Activated CD4-positive, alpha-beta T cell treated with anti-CD3 and anti-CD28 coated beads for 48 hours (primary cell): ENCODE measurements around the gene NTSR1.

Experiments
- DNase-seq: peaks from one replicate; pipeline ENCODE4 v3.0.0-alpha.2; 2020

The NTSR1 gene

DNA sequence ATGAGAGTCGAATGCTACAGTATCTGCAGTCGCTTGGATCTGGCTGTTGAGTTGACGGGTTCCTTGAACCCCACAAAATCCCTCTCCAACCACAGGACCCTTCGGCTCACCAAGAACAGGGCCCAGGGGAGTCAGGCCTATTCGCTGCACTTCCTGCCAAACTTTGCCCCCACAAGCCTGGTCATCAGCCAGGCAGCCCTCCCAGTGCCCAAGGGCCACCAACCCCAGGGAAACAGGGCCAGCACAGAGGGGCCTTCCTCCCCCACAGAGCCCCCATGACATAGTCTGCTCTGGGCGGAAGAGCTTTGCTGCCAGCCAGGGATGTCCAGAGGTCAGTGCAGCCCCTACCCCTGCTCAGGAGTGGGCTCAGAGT lies 53.1 kb downstream of the NTSR1 start:
- DNase-seq = no peak

DNA sequence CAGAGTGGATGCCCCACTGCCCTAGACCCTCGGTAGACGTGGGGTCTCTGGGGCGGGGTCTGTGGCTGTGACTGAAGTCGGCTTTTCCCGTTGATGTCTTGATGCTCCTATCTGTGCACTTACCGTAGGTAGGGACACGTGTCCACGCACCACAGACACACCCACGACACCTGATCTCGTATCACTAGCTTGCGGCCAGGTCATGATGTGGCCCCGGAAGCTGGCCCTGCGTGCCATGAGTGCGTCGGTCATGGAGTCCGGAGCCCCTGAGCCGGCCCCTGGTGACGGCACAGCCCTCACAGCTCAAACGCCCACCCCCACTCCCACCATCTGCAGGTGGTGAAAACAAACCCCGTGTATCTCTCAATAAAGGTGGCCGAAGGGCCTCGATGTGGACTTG lies 53.7 kb downstream of the NTSR1 start:
- DNase-seq = no peak

DNA sequence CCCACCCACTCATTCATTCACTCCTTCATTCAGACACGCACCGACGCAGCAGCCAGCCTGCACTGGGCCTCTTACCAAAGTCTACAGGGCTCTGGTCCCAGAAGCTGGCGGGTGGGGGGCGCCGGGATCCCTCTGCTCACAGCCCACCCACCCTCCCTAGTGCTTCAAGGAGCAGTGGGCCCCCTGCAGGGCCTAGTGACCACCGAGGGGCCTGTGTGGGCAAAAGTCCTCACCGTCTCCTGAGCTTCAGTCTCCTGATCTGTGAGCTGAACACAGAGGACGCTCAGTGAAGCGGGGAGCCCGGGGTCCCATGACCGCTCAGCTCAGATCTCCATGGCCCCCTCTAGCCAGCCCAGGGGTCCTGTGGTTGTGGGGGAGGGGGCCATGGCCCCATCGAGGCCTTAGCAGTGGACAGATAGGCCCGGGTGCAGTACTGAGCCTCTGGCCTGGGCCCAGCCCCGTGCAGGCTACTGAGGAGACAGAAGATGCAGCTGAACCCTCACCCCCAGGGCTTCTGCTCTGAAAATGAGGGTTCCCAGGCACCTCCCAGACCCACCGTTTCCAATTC lies 54.2 kb downstream of the NTSR1 start:
- DNase-seq = no peak

DNA sequence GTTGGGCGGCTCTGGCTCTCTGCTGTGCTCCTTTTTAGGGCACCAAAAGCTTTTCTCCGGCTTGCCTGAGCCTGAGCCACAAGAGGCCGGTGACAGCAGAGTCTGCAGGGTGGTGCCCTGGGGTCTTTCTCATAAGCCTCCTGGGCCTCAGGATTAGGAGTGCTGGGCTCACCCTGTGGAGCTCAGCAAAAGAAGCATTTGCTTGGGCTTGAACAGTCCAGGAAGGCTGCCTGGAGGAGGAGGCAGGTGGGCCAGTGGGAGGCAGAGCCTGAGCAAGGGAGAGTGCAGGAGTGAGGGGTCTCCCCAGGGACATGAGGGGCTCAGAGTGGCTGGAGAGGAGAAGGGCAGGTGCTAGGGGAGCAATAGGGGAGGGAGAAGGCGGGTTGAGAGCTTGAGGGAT lies 54.8 kb downstream of the NTSR1 start:
- DNase-seq = no peak

DNA sequence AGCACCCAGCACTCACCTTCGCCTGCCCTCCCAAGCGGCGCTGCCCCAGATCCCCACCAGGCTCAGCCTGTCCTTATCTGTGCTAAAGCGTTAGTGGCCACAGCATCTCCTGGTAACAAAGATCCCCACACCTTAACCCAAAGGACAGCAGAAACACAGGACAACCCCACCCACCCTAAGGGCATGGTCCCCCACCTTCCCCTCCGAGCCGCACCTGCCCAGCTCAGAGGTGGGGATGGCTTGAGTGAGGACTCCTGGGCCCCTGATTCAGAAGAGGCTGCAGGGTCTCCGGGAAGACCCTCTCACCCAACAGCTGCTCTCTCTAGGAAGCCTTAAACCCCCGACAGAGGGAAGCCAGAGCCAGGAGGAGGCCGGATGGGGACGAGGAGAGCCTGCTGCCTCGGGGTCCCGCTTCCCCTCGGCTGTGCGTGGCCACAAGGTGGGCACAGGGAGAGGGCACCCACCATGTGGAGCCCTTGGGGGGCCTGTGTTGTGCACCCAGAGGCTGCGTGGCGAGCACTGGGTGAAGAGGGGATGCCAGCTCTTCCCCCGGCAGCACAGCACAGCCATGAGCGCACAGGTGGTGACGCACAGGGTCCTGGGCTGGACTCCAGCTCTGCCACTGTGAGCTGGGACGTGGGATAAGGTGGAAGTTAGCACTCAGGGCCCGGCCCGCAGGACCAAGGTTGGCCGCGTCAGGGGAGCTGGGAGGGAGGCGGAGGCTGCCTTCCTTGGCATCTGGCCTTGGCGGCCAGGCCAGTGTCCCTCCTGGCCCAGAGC lies 55.7 kb downstream of the NTSR1 start:
- no peak for DNase-seq

DNA sequence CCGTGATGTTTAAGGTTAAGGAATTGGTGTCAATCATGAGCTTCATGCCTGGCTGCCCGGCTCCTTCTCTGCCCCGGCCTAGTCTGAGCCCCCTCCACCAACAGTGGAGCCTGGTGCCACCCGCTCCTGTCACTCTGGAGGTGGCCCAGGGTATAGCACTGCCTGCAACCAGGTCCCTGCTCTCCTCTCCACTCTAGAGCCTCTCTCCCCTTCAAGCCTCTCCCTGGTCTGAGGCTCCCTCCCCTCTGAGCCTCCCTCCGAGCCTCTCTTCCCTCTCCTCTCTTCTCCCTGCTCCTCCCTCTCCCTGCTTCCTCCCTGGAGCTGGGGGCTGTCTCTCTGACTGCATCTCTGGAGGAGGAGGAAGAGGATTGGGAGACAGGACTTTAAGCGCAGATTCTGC lies 56.4 kb downstream of the NTSR1 start:
- no peak for DNase-seq

DNA sequence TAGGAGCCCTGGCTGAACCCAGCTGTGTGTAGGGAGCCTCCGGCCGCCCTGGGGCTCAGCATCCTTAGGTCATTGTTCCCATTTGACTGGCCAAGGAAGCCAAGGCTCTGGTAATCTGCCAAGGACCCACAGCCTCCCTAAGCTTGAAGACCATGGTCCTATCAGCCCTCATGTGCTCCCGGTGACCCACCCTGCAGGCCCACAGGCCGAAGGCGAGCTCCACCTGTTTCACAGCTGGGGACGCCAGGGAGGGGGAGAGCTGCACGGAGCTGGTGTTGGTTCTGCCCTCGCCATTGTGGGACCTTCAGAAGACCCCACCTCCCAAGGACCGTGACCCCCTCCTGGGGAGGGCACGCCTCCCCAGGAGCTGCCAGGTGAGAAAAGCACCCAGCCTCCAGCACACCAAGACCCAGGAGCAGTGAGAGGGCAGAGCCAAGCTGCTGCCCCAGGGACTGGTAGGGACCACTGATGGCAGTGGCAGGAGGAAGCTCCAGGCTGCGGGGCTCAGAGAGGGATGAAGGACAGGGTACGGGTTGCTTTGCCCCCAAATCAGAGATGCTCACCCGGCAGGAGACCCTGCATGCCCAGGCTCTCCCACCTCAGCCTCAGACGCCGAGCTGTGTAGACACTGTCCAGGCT lies 56.9 kb downstream of the NTSR1 start:
- DNase-seq = no peak

DNA sequence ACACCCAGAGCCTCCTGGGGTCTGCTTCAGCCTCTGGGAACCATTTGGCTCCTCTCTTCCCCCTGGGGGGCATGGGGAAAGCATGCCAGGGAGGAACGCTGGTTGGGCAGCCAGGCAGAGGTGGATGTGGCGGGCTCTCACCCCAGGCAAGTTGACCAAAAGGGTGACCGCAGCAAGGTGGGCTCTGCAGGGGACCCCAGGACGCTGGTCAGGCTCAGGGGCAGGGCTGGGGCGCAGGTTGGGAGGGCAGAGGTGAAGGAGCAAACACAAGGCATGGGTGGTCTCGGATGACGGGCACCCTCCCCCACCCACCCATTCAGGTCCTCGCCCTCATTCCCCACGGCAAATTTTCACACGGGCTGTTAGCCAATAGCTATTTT lies 57.4 kb downstream of the NTSR1 start:
- no peak for DNase-seq

DNA sequence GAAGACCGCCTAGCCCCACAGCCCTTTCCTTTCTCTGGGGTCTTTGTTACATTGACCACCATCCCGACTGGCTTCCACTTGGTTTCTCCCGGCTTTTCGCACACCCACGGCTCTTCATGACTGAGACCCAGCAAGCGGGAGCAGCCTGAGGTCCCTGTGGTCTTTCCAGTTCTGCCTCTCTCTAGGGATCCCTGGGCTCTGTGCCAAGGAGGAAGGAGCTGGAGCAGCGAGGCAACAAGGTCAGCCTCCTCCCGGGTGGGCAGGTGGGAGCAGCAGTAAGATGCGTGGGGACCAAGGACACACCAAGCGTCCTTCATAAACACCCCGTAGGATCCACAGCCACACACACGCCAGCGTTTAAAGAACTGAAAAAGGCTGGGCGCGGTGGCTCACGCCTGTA lies 58.1 kb downstream of the NTSR1 start:
- no peak for DNase-seq

DNA sequence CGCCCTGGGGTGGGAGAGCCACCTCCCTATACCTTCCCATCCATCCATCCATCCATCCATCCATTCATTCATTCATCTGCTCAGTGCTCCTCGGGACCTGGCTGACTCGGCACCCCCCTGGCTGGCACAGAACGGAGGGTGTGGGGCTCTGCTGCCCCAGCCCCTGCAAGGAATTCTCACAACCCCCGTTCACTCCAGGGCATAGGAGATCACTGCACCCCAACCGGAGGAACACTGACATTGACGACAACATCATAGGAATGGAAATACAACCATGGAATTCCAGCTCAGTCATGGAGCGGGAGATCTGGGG lies 59.6 kb downstream of the NTSR1 start:
- no peak for DNase-seq

DNA sequence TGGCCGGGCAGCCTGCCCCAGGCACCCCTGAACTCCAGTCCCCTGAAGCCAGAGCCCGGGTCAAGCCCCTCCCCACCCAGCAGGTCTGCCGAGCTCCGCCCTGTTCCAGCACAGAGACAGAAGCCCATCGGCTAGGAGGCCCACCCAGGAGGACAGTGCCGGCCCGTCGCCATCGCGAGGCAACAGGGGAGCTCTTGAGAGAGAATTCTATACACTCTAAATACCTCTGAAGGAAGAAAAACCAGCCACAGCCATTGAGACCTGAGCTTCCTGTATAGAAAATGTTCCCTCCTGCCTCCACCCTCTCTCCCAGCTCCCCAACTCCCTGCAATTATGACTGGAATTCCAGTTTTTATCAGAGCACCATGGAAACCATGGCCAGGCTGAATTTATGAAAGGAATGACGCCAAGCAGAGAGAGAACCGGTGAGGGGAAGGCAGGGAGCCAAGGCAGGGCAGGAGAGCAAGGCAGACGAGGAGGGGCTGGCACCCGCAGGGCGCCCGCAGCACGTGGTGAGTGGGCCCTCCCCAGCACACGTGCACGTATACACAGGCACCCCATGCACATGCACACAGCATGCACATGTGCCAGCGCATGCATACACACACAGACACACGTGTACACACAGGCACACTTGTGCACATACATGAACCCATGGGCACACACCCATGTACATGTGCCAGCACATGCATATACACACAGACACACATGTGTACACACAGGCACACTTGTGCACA lies 60.1 kb downstream of the NTSR1 start:
- no peak for DNase-seq

DNA sequence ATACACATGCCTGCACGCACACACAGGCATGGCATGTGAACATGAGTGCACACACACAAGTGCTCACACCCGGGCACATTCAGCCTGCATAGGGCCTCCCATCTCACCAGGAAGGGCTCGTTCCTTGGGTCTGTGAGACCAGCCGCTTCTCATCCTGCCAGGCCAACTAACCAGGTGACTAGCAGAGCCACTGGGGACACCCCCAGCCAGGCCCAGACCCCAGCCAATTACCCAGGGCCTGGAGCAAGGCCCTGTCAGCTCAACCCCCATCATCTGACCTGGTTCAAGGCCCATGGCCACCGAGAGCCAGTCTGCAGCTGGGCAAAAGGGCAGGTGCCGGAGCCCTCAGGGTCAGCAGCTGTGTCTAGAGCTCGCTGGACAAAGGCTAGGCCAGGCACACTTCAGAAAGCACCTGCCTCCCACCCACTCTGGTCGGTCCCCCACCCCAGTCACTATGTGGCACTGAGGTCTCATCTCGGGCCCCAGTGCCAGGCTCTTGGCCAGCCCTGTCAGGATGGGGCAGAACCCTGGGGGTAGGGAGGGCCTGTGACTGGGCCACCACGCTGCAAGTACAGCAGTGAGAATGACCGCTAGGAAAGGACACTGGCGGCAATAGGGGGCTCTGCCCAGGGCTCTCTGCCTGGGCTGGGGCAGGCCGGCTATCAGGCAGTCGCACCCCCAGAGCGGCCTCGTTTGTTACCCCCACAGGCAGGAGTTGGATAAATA lies 60.9 kb downstream of the NTSR1 start:
- no peak for DNase-seq

DNA sequence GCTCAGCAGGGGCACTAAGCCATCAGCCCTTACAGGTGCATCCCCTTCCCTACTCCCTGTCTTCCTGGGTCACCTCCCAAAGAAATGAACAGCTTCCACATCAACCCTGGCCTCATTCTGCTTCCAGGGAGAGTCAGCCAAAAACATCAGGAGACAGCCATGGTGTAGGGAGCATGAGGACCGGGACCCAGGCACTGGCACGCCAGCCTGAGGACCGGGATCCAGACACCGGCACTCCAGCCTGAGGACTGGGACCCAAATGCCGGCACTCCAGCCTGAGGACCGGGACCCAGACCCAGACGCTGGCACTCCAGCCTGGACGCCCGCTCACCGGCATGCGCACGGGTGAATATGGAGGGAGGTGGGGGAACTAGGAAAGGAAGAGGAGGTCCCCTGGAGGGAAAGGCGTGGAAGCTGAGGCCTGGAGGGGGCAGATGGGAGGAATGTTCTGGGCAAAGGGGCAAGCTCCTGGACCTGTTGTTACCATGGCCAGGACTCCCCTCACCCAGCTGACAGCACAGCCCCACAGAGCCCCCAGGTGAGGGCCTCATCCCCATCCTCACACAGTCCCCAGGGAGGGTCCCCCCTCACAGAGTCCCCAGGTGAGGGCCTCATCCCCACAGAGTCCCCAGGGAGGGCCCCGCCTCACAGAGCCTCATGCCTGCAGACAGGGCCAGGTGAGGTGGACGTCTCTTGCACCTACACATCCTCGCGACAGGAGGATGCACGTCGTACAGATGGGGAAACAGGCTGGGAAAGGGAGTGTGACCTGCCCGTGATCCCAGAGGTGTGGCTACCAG lies 61.7 kb downstream of the NTSR1 start:
- no peak for DNase-seq

DNA sequence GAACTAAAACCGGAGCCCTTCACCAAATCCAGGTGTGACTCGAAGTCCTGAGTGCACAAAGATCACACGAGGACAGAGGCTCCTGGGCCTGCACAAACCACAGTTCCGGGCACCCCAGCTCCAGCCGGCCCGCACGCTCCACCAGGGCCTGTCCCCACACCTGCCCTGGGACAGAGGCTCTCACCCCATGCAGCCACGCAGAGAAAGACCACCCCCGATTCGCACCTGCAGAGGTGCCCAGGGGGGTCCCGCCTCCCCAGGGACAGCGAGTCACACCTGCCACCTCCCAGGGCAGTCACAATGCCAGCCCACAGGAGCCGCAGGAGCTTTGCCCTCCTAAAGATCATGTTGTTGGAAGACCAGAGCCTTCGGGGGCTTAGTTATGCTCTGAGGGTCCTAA lies 62.3 kb downstream of the NTSR1 start:
- no peak for DNase-seq

DNA sequence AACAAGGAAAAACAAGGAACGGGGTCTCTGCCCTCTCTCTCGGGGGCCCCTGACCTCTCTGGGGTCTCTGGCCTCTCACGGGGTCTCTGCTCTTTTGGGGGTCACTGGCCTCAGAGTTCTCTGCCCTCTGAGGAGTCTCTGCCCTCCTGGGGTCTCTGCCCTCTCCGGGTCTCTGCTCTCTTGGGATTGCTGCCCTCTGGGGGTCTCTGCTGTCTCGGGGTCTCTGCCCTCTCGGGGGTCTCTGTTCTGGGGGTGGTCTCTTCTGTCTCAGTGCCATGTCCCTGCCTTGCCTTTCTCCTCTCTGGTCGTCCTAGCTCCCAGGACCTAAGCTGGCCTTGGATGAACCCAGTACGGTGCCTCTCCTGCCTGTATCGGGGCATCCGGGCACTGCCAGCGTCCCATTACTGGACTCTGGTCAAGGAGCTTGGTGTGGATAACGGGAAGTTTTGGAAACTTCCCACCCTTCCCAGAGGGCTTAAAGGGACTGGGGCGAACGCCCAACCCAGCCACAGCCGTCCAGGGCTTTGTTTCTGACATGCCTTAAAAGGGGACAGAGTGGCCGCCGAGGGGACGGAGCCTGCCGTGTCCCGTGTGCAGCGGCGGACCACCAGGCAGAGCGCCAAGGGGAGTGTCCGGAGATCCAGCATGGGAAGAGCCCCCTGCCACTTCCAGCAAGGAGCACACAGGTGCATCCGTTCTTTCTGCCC lies 62.9 kb downstream of the NTSR1 start:
- DNase-seq = no peak

DNA sequence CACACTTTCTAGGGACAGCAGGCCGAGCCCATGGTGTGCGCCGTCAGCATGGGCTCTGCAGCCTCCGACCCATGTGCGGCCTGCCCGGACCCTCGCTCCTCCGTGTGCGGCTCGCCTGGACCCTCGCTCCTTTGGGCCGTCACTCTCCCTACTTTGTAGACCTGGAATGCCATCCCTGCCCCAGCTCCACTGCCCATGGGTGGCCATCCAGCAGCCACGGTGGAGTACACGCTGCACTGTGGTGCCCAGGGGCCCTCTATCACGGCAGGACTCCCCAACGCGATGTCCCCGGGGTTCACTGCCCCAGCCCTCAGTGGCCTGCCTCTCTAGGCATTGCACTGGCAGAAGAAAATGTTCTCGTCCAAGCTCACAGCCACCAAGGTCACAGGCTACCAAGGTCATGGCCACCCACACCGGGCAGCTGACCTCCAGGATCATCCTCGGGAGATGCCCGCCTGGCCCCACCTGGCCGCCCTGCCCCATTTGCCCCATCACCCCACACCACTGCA lies 63.5 kb downstream of the NTSR1 start:
- no peak for DNase-seq

DNA sequence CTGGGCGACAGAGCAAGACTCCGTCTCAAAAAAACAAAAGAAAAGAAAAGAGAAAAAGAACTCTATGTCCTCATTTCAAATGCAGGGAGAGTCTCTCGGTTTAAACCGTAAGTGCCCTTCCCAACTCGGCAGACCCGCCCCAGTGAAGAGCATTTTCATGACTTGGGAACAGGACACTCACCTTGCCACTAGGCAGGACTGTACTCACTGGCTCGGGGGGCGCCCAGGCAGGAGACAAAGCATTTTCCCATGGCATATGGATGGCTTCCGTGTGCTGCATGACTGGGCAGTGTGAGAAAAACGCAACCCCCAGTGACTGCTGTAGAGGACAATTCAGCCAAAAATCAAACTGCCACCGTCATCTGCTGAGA lies 64.0 kb downstream of the NTSR1 start:
- no peak for DNase-seq

DNA sequence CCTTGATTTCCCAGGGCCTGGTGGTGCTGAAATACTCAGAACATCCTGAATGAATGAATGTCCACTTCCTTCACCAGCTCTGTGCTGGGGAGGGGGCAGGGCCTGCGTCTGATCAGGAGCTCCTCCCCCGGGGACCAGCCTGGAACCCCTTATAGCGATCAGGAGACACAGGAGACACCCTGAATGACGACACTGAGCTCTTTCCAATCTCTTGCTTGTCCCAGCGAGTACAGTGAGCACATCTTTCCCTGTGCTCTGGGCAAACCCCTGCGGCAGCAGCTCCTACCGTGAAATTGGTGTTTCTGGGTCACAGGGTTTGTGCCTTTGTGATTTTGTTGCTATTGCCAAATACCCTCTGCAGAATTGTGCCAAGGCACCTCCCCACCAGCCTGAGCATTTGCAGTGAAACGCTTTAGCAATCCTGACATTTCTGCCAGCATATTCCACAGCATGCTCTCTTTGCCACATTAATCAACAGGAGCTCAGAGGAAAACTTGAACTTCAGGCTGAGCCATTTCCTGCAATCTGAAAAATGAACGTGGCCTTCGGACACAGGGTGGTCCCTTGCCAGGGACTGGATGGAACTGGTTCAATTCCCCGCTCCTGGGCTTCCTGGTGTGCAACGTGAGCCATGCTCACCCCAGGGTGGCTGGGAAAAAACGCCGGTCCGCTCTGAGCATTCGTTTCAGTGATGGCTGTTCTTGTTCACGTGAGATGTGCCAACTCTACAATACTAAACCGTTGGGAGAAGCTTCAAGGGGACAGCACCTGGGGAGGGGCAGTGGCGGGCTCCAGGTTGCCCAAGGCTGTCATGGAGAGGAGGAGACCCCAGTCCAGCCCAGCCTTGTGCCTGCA lies 64.6 kb downstream of the NTSR1 start:
- no peak for DNase-seq

DNA sequence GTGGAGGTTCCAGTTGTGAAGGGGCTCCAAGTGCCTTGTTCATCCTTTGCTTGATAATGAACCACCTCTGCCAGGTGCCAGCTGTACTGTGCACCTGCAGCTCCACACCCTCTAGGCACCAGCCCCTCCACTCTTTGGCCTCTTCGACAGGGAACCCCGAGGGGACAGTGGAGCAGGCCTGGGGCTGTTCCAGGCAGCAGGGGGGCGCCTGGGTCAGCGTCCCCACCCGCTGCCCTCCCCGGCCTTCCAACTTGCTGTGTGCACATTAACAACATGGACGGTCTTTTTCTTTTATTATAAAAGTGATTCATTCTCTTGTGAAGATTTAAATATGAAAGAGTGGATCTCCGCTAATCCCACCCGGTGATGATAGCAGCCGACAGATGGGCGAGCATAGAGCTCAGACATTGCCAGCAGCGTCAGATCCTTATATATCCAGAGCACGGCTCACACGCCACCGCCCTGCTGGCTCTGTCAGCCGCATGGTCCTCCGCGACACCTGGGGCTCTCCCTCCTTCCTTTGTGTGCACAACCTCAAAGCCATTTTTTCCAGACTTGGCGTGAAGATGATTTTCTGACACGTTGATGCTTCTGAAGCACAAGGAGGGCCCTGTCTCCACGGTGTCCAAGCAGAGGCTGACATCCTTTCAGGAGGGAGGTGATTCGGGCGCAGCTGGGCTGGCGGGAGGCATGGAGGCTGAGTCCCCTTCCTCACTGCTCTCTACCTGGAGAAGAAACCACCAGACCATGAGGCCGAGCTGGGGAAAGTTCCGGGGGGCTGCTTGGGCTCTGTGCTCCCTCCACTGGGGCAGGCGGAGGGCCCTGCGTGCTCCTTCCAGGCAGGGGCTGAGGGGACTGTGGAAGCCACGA lies 65.4 kb downstream of the NTSR1 start:
- peak; percentile 20 for DNase-seq

DNA sequence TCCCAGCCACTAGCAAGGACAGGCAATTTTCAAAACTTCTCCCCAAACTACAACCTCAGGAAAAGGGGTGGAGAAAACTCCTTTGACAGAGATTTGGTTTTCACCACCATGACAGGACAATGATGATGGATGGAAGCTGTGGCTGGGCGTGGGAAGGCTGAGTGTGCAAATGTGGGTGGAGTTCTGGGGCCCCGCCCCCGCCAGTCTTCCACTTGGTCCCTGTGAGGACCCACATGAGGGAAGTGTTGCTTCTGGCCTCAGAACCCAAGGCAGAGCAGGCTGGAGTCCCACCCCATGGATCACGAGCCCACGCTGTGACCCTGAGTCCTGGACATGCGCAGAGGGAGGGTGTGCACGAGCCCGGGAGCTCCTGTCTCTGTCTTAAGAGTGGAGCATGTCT lies 66.1 kb downstream of the NTSR1 start:
- peak; percentile 43 for DNase-seq
